ENCODE measurements around the gene ACER3.

DNA sequence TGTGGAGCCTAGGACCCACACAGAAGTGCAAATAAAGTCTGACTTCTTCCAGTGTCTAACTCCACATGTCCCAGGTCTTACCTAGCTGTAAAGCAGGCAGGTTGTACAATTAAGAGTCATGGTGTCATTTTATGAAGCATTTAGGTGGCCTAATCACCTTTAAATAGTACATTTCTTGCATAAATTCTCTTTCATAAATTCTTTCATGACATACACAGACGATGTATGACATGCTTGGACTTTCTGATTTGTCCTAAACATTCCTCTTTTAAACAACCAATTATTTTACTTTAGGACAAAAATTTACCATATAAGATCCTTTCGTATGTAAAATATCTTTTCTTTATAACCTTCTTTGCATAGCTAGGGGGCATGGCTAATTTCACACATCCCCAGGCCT is 46.3 kb upstream of the ACER3 start:
- TF ChIP-seq, protein P1, sequence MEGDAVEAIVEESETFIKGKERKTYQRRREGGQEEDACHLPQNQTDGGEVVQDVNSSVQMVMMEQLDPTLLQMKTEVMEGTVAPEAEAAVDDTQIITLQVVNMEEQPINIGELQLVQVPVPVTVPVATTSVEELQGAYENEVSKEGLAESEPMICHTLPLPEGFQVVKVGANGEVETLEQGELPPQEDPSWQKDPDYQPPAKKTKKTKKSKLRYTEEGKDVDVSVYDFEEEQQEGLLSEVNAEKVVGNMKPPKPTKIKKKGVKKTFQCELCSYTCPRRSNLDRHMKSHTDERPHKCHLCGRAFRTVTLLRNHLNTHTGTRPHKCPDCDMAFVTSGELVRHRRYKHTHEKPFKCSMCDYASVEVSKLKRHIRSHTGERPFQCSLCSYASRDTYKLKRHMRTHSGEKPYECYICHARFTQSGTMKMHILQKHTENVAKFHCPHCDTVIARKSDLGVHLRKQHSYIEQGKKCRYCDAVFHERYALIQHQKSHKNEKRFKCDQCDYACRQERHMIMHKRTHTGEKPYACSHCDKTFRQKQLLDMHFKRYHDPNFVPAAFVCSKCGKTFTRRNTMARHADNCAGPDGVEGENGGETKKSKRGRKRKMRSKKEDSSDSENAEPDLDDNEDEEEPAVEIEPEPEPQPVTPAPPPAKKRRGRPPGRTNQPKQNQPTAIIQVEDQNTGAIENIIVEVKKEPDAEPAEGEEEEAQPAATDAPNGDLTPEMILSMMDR (IDR thresholded peaks at IDR 0.05; ENCODE audit: insufficient read depth, low read length): no peak
- TF ChIP-seq, protein P2, sequence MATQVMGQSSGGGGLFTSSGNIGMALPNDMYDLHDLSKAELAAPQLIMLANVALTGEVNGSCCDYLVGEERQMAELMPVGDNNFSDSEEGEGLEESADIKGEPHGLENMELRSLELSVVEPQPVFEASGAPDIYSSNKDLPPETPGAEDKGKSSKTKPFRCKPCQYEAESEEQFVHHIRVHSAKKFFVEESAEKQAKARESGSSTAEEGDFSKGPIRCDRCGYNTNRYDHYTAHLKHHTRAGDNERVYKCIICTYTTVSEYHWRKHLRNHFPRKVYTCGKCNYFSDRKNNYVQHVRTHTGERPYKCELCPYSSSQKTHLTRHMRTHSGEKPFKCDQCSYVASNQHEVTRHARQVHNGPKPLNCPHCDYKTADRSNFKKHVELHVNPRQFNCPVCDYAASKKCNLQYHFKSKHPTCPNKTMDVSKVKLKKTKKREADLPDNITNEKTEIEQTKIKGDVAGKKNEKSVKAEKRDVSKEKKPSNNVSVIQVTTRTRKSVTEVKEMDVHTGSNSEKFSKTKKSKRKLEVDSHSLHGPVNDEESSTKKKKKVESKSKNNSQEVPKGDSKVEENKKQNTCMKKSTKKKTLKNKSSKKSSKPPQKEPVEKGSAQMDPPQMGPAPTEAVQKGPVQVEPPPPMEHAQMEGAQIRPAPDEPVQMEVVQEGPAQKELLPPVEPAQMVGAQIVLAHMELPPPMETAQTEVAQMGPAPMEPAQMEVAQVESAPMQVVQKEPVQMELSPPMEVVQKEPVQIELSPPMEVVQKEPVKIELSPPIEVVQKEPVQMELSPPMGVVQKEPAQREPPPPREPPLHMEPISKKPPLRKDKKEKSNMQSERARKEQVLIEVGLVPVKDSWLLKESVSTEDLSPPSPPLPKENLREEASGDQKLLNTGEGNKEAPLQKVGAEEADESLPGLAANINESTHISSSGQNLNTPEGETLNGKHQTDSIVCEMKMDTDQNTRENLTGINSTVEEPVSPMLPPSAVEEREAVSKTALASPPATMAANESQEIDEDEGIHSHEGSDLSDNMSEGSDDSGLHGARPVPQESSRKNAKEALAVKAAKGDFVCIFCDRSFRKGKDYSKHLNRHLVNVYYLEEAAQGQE (IDR thresholded peaks at IDR 0.05; ENCODE audit: insufficient replicate concordance, low read depth): no peak
- TF ChIP-seq POLR2AphosphoS5 (IDR thresholded peaks at IDR 0.05; ENCODE audit: low read depth) (no peak), SPI1 (IDR thresholded peaks at IDR 0.05; ENCODE audit: borderline replicate concordance, low read depth) (no peak)

All from HL-60 (cell line).